GM23338 (cell line): Measurements from ENCODE around the gene LYST.

Source experiments
- CREB1 ChIP-seq: fragments of 250-450 bp; sonication (Bioruptor Pico); IDR thresholded peaks from 2 replicates; pipeline ENCODE4 v1.5.0; 2020; ENCODE audit warnings: low read depth, mild to moderate bottlenecking, moderate library complexity
- CTCF ChIP-seq, 2 experiments: fragments of 200-600 bp in 1 of 2; sonication (generic) in 1 of 2; conservative IDR thresholded peaks; 2 replicates each; pipeline versions ENCODE4 v1.5.1 to v1.6.1; 2016 to 2017; ENCODE audit warnings: antibody characterized with exemption in 2 of 2, low read depth in 2 of 2, mild to moderate bottlenecking in 2 of 2, moderate library complexity in 1 of 2
- ETS1 ChIP-seq: IDR thresholded peaks from 2 replicates; pipeline ENCODE4 v1.6.1; 2016; ENCODE audit warnings: antibody characterized with exemption
- EZH2 ChIP-seq: fragments of 200-600 bp; sonication (generic); IDR thresholded peaks from one replicate; pipeline ENCODE4 v1.8.0; 2017; ENCODE audit warnings: antibody characterized with exemption, mild to moderate bottlenecking, low read depth; ENCODE audit not compliant: unreplicated experiment
- EZH2phosphoT487 ChIP-seq: fragments of 200-600 bp; sonication (generic); IDR thresholded peaks from one replicate; pipeline ENCODE4 v1.8.1; 2018; ENCODE audit warnings: antibody characterized with exemption; ENCODE audit not compliant: unreplicated experiment
- JUNB ChIP-seq: IDR thresholded peaks from one replicate; pipeline ENCODE4 v1.6.1; 2016; ENCODE audit warnings: antibody characterized with exemption; ENCODE audit not compliant: unreplicated experiment
- NANOG ChIP-seq: IDR thresholded peaks from 2 replicates; pipeline ENCODE4 v1.6.1; 2016; ENCODE audit warnings: antibody characterized with exemption, borderline replicate concordance
- POLR2AphosphoS5 ChIP-seq: IDR thresholded peaks from 2 replicates; pipeline ENCODE4 v1.6.1; 2016; ENCODE audit warnings: antibody characterized with exemption, low read depth
- REST ChIP-seq: IDR thresholded peaks from one replicate; pipeline ENCODE4 v1.6.1; 2018; ENCODE audit warnings: antibody characterized with exemption; ENCODE audit not compliant: unreplicated experiment
- STAT1 ChIP-seq: IDR thresholded peaks from one replicate; pipeline ENCODE4 v1.6.1; 2016; ENCODE audit warnings: antibody characterized with exemption; ENCODE audit not compliant: unreplicated experiment
- ZNF114 ChIP-seq: fragments of 250-450 bp; sonication (Bioruptor Pico); IDR thresholded peaks from 2 replicates; pipeline ENCODE4 v1.5.0; 2020; ENCODE audit warnings: mild to moderate bottlenecking, moderate library complexity
- ZNF331 ChIP-seq: fragments of 250-450 bp; sonication (Bioruptor Pico); IDR thresholded peaks from 2 replicates; pipeline ENCODE4 v1.5.0; 2020; ENCODE audit warnings: low read depth, mild to moderate bottlenecking, moderate library complexity

- TF ChIP-seq CTCF (conservative IDR thresholded peaks at IDR 0.05; ENCODE audit: low read depth in 2 of 2) (no peak), CREB1 (CRISPR knock-in tag) (no peak), EZH2 (no peak), ETS1 (no peak), ZNF114 (no peak), NANOG (no peak), EZH2phosphoT487 (no peak), JUNB (no peak), ZNF331 (no peak), POLR2AphosphoS5 (no peak), REST (no peak), STAT1 (no peak)
These were observed 136.7 kb downstream of the LYST start for GRCh38 chr1:235730007-235730406.
